Measurements from ENCODE around the gene HOXD9. TPM values are rescaled to one million over a fixed set of nuclear protein-coding genes. Genes with fewer than 3 reads are reported as not detected.
A peak's percentile ranks its signal among the peaks of the same experiment; 100 is the strongest.

HOXD9 gene
- total and polyA plus RNA-seq, 10 donors = 1.1 to 4.0 (median 2.6) TPM

GRCh38 chr2:176105730-176106580 is 16.6 kb upstream of the HOXD9 start:
- Histone ChIP-seq H3K9me3 (peaks cover 0 to 5% (median 0%) of the 10 kb centered on the region in 8 donors), H3K36me3 (no peaks in the 10 kb centered on the region), H3K27me3 (replicated peaks in 1 of 7) (peaks cover 27 to 100% (median 99%) of the 10 kb centered on the region in 7 donors), H3K4me3 (peak overlapping the region in 3 of 8 donors; percentile 23 to 62 (median 26)), H3K4me1 (peaks cover 10 to 56% (median 34%) of the 10 kb centered on the region in 6 donors), H3K27ac (no peak overlapping the region)
- WGBS, 5 donors = 6 to 10% (median 7%) methylated on average over 25 of the region's 25 CpGs
- intact Hi-C loops (cut with DNase I; ENCODE audit: low total_unique reads) = no loop called here
- no peak for DNase-seq
- TF ChIP-seq CTCF (IDR thresholded peaks at IDR 0.05 in 8 of 11, conservative IDR thresholded peaks at IDR 0.05 in 3 of 11) = no peak
- TF ChIP-seq POLR2AphosphoS5 (IDR thresholded peaks at IDR 0.05) = no peak
- TF ChIP-seq POLR2A (IDR thresholded peaks at IDR 0.05) = no peak

GRCh38 chr2:176106581-176107539 is 15.7 kb upstream of the HOXD9 start, which contains the start of gene HOXD11:
Gene HOXD11, plus strand, starts transcription at chr2:176107280. Its CDS starts 76 bp downstream, at chr2:176107356.
- intact Hi-C loops (cut with DNase I; ENCODE audit: low total_unique reads) = no loop called here
- 3 to 8% (median 7%) methylated on average over 42 to 84 of the region's 85 CpGs for WGBS, 5 donors

GRCh38 chr2:176107731-176108181 is 14.8 kb upstream of the HOXD9 start:
- no peak for DNase-seq
- peaks cover 0 to 5% (median 0%) of the 10 kb centered on the region in 8 donors for H3K9me3 ChIP-seq
- no peaks in the 10 kb centered on the region for H3K36me3 ChIP-seq
- peak overlapping the region in 1 of 8 donors; percentile 62 for H3K4me3 ChIP-seq
- H3K4me1 ChIP-seq = peaks cover 10 to 63% (median 41%) of the 10 kb centered on the region in 6 donors
- WGBS, 5 donors = 2 to 16% (median 7%) methylated on average over 22 to 59 of the region's 59 CpGs
- peaks cover 30 to 100% (median 99%) of the 10 kb centered on the region in 7 donors for H3K27me3 ChIP-seq (replicated peaks in 1 of 7)
- no peak for TF ChIP-seq POLR2A (IDR thresholded peaks at IDR 0.05)
- no peak for TF ChIP-seq POLR2AphosphoS5 (IDR thresholded peaks at IDR 0.05)
- no peak for TF ChIP-seq CTCF (IDR thresholded peaks at IDR 0.05 in 8 of 11, conservative IDR thresholded peaks at IDR 0.05 in 3 of 11)
- intact Hi-C loops (cut with DNase I; ENCODE audit: low total_unique reads) = no loop called here
- no peak overlapping the region for H3K27ac ChIP-seq

More at GRCh38 chr2:176106581-176107539, 15.7 kb upstream of the HOXD9 start, which contains the start of gene HOXD11:
- H3K4me1 ChIP-seq = peaks cover 10 to 63% (median 40%) of the 10 kb centered on the region in 6 donors
- no peak within 1 kb of the TSS for H3K27ac ChIP-seq
- peaks cover 29 to 100% (median 99%) of the 10 kb centered on the region in 7 donors for H3K27me3 ChIP-seq (replicated peaks in 1 of 7)
- no peak for DNase-seq
- TF ChIP-seq POLR2A (IDR thresholded peaks at IDR 0.05) (no peak), CTCF (IDR thresholded peaks at IDR 0.05 in 8 of 11, conservative IDR thresholded peaks at IDR 0.05 in 3 of 11) (no peak), POLR2AphosphoS5 (IDR thresholded peaks at IDR 0.05) (no peak)
- H3K9me3 ChIP-seq = peaks cover 0 to 5% (median 0%) of the 10 kb centered on the region in 8 donors
- H3K36me3 ChIP-seq = no peaks in the 10 kb centered on the region
- peak within 1 kb of the TSS in 7 of 8 donors; percentile 2 to 62 (median 25) for H3K4me3 ChIP-seq

All from spleen (tissue), 11 donors.